ENCODE measurements around the gene MARK3.

- no peak for TF ChIP-seq CTCF (IDR thresholded peaks at IDR 0.05; ENCODE audit: insufficient read depth, low read length)
- peak; percentile 41; the same call in 1 of the 2 replicates for TF ChIP-seq POLR2AphosphoS5 (IDR thresholded peaks at IDR 0.05; ENCODE audit: low read depth)
- no peak for TF ChIP-seq REST (IDR thresholded peaks at IDR 0.05; ENCODE audit: insufficient replicate concordance, low read depth)
- no peak for TF ChIP-seq SPI1 (IDR thresholded peaks at IDR 0.05; ENCODE audit: borderline replicate concordance, low read depth)
These were observed 41.1 kb upstream of the MARK3 start for GRCh38 chr14:103343905-103344797.

Data from HL-60 (cell line).